MM.1S (cell line): ENCODE data around the gene ACKR1.

Experiments
- DNase-seq: peaks from one replicate; pipeline ENCODE4 v3.0.0-alpha.2; 2015
- H2AFZ ChIP-seq: fragments of 300-600 bp; sonication (generic); 2 replicates; pipeline ENCODE4 v1.6.0; 2016; ENCODE audit warnings: antibody characterized with exemption, low read length
- H3F3A ChIP-seq: fragments of 300-600 bp; sonication (generic); 2 replicates; pipeline ENCODE4 v1.6.1; 2016; ENCODE audit warnings: mild to moderate bottlenecking, antibody characterized with exemption, low read length, moderate library complexity, mixed read lengths; ENCODE audit not compliant: insufficient read depth
- H3K27ac ChIP-seq: fragments of 300-600 bp; sonication (generic); 2 replicates; pipeline ENCODE4 v1.5.1; 2016; ENCODE audit warnings: mild to moderate bottlenecking, low read length
- H3K27me3 ChIP-seq: fragments of 300-600 bp; sonication (generic); replicated peaks from 2 replicates; pipeline ENCODE4 v1.6.0; 2016; ENCODE audit warnings: low read length; ENCODE audit not compliant: insufficient read depth
- H3K36me3 ChIP-seq: fragments of 300-600 bp; sonication (generic); replicated peaks from 2 replicates; pipeline ENCODE4 v1.6.1; 2016; ENCODE audit warnings: mild to moderate bottlenecking, low read length, mixed read lengths; ENCODE audit not compliant: insufficient read depth
- H3K4me1 ChIP-seq: fragments of 300-600 bp; sonication (generic); 2 replicates; pipeline ENCODE4 v1.6.1; 2016; ENCODE audit warnings: low read length, mixed read lengths
- H3K4me2 ChIP-seq: fragments of 300-600 bp; sonication (generic); 2 replicates; pipeline ENCODE4 v1.6.0; 2016; ENCODE audit warnings: low read depth, low read length
- H3K4me3 ChIP-seq: fragments of 300-600 bp; sonication (generic); 2 replicates; pipeline ENCODE4 v1.5.1; 2016; ENCODE audit warnings: low read length, mixed read lengths
- H3K79me2 ChIP-seq: fragments of 300-600 bp; sonication (generic); 2 replicates; pipeline ENCODE4 v1.6.1; 2016; ENCODE audit warnings: mixed run types, low read length, mixed read lengths
- H3K9ac ChIP-seq: fragments of 300-600 bp; sonication (generic); 2 replicates; pipeline ENCODE4 v1.6.1; 2016; ENCODE audit warnings: low read length, mixed read lengths
- H3K9me2 ChIP-seq: fragments of 300-600 bp; sonication (generic); replicated peaks from 2 replicates; pipeline ENCODE4 v1.6.1; 2016; ENCODE audit warnings: mild to moderate bottlenecking, low read length, mixed read lengths; ENCODE audit not compliant: insufficient read depth
- H3K9me3 ChIP-seq: fragments of 300-600 bp; sonication (generic); replicated peaks from 2 replicates; pipeline ENCODE4 v1.6.1; 2016; ENCODE audit warnings: mild to moderate bottlenecking, low read length, mixed read lengths; ENCODE audit not compliant: insufficient read depth
- H4K20me1 ChIP-seq: fragments of 300-600 bp; sonication (generic); 2 replicates; pipeline ENCODE4 v1.6.1; 2016; ENCODE audit warnings: mild to moderate bottlenecking, low read length, moderate library complexity, mixed read lengths; ENCODE audit not compliant: insufficient read depth
- EZH2 ChIP-seq: fragments of 300-600 bp; sonication (generic); optimal IDR thresholded peaks from 2 replicates; pipeline ENCODE3; 2017; ENCODE audit warnings: low read depth, mild to moderate bottlenecking, antibody characterized with exemption, low read length, mixed read lengths
- EZH2phosphoT487 ChIP-seq: fragments of 300-600 bp; sonication (generic); IDR thresholded peaks from 2 replicates; pipeline ENCODE4 v1.6.1; 2018; ENCODE audit warnings: antibody characterized with exemption, low read length
- TF ChIP-seq, protein P1 (sequence below): fragments of 300-600 bp; sonication (generic); IDR thresholded peaks from 2 replicates; pipeline ENCODE4 v1.5.1; 2016; ENCODE audit warnings: antibody characterized with exemption, low read length, mixed read lengths

The ACKR1 gene

DNA sequence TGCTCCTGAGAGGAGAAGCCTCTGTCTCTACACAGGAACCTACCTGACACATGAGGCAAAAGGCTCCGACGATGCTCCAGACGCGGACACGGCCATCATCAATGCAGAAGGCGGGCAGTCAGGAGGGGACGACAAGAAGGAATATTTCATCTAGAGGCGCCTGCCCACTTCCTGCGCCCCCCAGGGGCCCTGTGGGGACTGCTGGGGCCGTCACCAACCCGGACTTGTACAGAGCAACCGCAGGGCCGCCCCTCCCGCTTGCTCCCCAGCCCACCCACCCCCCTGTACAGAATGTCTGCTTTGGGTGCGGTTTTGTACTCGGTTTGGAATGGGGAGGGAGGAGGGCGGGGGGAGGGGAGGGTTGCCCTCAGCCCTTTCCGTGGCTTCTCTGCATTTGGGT lies 3.9 kb upstream of the ACKR1 start:
- no peak overlapping the region for H3K9ac ChIP-seq
- H3K9me2 ChIP-seq, result no peaks in the 10 kb centered on the region
- H2AFZ ChIP-seq, result no peak overlapping the region
- H3K27ac ChIP-seq, result no peak overlapping the region
- H3F3A ChIP-seq, result no peaks in the 10 kb centered on the region
- no peak for DNase-seq
- H3K4me1 ChIP-seq, result no peaks in the 10 kb centered on the region
- H3K79me2 ChIP-seq, result no peaks in the 10 kb centered on the region
- no peak overlapping the region for H3K4me3 ChIP-seq
- H3K36me3 ChIP-seq, result no peaks in the 10 kb centered on the region
- TF ChIP-seq, protein P1, sequence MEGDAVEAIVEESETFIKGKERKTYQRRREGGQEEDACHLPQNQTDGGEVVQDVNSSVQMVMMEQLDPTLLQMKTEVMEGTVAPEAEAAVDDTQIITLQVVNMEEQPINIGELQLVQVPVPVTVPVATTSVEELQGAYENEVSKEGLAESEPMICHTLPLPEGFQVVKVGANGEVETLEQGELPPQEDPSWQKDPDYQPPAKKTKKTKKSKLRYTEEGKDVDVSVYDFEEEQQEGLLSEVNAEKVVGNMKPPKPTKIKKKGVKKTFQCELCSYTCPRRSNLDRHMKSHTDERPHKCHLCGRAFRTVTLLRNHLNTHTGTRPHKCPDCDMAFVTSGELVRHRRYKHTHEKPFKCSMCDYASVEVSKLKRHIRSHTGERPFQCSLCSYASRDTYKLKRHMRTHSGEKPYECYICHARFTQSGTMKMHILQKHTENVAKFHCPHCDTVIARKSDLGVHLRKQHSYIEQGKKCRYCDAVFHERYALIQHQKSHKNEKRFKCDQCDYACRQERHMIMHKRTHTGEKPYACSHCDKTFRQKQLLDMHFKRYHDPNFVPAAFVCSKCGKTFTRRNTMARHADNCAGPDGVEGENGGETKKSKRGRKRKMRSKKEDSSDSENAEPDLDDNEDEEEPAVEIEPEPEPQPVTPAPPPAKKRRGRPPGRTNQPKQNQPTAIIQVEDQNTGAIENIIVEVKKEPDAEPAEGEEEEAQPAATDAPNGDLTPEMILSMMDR, result no peak
- no peak for TF ChIP-seq EZH2
- no peak for TF ChIP-seq EZH2phosphoT487
- peaks cover 27% of the 10 kb centered on the region for H3K27me3 ChIP-seq
- H3K4me2 ChIP-seq, result no peak overlapping the region
- H3K9me3 ChIP-seq, result no peaks in the 10 kb centered on the region
- H4K20me1 ChIP-seq, result no peaks in the 10 kb centered on the region

DNA sequence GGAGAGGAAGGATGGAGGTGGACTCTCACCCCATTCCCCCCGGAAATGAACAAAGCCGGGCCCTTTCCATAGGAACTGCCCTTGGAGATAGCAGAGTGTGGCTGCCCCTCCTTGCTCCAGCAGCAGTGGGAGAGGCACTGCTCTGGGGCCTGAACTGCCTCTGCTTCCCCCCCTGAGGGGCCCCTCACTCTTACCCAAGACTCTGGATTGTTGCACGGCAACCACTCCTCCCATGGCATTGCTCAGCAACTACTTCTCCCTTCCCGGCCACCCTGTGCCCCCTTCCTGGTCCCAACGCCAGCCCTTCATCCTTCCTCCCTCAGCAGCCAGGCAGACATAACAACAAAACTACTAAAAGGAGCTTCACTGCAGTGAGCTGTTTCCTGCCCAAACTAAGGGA lies 3.0 kb upstream of the ACKR1 start:
- Histone ChIP-seq H3K9ac (no peak overlapping the region), H3F3A (no peaks in the 10 kb centered on the region), H3K36me3 (no peaks in the 10 kb centered on the region), H4K20me1 (no peaks in the 10 kb centered on the region), H3K4me2 (no peak overlapping the region), H2AFZ (no peak overlapping the region), H3K9me2 (no peaks in the 10 kb centered on the region), H3K27me3 (peaks cover 36% of the 10 kb centered on the region), H3K9me3 (no peaks in the 10 kb centered on the region), H3K79me2 (no peaks in the 10 kb centered on the region), H3K27ac (no peak overlapping the region), H3K4me3 (no peak overlapping the region), H3K4me1 (no peaks in the 10 kb centered on the region)
- no peak for DNase-seq
- no peak for TF ChIP-seq EZH2
- no peak for TF ChIP-seq EZH2phosphoT487
- TF ChIP-seq, protein P1, result no peak

DNA sequence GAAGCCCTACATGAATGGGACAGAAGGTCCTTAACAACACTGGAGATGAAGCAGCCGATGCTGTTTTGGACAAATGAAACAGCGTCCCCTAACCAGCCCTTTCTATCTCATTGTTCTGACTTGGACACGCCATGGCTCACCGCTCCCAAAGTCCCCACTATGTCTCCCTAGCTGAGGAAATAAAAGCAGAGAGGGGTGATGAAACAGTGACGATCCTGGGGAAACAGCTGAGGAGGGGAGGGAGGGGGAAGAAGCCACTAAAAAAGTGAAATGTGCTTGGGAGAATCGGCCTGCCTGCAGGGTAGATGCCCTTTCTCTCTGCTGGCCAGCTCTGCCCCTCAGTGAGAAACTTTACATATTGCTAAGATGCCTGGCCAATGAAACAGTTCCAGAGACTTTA lies 1.1 kb upstream of the ACKR1 start:
- H3K27ac ChIP-seq, result no peak overlapping the region

More for the DNA sequence above, 1.1 kb upstream of the ACKR1 start:
- Histone ChIP-seq H3K36me3 (no peaks in the 10 kb centered on the region), H3K27me3 (peaks cover 54% of the 10 kb centered on the region), H2AFZ (no peak overlapping the region), H3K9me2 (no peaks in the 10 kb centered on the region), H4K20me1 (no peaks in the 10 kb centered on the region), H3K79me2 (no peaks in the 10 kb centered on the region), H3K4me2 (no peak overlapping the region), H3K9ac (no peak overlapping the region), H3K9me3 (no peaks in the 10 kb centered on the region), H3K4me1 (no peaks in the 10 kb centered on the region), H3F3A (no peaks in the 10 kb centered on the region), H3K4me3 (no peak overlapping the region)
- TF ChIP-seq EZH2, result no peak
- TF ChIP-seq, protein P1, result no peak
- TF ChIP-seq EZH2phosphoT487, result no peak
- DNase-seq, result no peak
